GM21825 (cell line): ENCODE data around the gene ALPK1.
"Not testable (repeated sequence)": the region's sequence is repeated elsewhere in the genome, so short reads cannot be mapped to it uniquely, and the experiment has no call there.

ENCODE experiments used
- ATAC-seq: cut with Tn5 transposase; IDR thresholded peaks from one replicate; pipeline ENCODE4 v1.9.1; 2021; ENCODE audit warnings: mild to moderate bottlenecking, moderate library complexity; ENCODE audit not compliant: unreplicated experiment

ALPK1 gene

GRCh38 chr4:112442226-112442625, 145.1 kb downstream of the ALPK1 start:
- not testable (repeated sequence) for ATAC-seq

DNA sequence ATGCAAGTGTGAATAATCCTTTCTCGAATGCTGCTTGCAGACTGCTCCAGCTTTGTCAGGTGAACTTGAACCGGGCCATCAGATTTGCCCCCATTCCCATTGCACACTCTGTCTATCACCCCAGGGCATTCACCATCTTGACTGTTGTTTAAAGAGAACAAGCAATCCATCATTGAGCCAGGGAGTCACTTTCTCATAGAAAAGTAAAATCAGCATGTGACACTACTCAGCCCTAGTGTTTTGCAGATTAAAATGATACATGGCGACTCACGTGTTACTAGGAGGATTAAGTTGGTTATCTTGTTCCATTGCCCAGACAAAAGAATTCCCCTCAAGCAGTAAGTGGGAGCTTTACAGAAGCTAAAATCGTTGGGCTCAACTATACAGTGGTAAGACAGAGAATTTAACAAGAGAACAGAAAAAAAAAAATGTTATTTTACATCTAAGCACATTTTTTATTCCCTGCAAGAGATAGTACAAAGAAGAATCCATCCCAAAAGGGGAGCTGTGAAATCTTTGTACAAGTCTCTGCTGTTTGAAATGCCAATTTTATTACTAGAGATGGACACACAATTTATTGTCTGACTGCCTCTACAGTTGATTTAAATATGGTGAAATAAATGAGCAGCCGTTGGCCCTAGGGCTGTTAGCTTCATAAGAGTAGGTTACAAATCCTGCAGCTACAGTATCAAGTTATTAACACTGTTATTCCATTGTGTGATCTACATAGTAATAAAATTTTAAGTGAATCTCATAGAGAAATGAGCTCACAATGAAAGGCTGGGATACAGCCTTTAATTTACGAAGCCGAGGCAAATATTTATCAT, 151.3 kb downstream of the ALPK1 start:
- no peak for ATAC-seq

DNA sequence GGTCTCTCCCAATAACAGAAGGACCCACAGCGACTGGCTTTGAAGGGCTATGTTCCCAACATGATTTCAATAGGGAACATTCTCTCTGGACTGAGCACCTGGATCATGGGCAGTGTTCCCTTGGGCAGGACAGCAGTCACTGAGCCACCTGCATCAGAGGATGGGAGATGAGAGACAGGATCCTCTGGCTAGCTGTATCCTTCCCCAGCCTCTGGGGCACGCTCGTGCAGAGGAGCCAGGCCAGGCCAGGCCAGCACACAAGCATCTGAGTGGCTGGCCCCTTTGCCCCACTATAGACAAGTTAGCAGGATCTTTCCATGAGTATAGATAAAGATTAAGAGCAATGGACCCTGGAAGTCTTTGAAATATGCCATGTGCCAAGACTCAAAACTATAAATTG, 152.5 kb downstream of the ALPK1 start:
- ATAC-seq, result no peak

GRCh38 chr4:112451104-112451503, 153.9 kb downstream of the ALPK1 start:
- ATAC-seq, result no peak

DNA sequence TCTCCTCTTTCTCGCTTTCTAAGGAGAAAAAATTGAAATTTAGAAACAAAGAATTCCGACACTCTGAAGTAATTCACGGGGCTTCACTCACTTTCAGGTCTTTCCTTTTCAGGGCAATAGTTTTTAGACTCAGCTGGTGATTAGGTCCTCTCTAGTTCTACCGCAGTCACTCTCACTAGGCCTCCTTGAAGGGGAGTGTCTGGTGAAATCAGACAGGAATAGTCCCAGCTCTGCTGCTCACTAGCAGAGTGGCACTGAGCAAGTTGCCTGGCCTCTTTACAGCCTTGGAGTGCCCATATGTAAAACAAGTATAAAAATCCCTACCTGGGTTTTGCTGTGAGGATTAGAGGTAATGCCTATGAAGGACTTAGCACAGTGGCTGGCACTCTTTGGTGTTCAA, 154.7 kb downstream of the ALPK1 start:
- ATAC-seq, result no peak

DNA sequence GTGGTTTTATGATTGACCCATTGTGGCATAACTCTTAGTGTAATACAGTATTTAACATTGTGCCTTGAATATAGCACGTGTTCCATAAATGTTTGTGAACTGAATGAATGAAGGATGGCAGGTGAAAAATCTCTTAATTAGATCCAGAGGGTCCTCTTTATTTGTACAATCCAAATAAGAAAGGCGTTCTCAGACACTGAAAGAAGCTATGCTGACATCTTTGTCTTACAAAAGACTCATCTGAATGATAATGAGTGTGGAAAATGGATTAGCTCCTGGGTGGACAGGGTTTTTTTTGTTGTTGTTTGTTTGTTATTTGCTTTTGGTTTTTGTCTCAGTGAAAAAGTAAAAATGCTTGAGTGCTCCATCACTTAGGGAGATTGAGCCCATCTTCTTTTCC, 156.2 kb downstream of the ALPK1 start:
- no peak for ATAC-seq

GRCh38 chr4:112472318-112472717, 175.1 kb downstream of the ALPK1 start:
- no peak for ATAC-seq

DNA sequence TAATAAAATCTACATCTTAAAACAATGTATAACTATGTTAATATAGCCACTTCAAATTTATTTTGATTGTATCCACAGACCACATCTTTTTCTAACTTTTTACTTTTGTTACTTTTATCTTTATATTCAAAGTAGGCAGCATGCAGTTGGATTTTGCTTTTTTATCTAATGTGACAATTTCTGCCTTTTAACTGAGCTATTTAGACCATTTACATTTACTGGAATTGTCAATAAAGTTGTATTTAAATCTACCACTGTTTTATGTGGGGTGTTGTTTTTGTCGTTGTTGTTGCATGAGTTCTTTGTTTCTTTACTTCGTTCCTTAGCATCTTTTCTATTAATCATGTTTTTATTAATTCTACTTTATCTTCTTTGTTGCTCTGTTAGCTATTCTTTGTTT, 176.8 kb downstream of the ALPK1 start:
- ATAC-seq, result no peak

- ATAC-seq, result no peak
Measured at GRCh38 chr4:112485930-112486329, 188.8 kb downstream of the ALPK1 start.

DNA sequence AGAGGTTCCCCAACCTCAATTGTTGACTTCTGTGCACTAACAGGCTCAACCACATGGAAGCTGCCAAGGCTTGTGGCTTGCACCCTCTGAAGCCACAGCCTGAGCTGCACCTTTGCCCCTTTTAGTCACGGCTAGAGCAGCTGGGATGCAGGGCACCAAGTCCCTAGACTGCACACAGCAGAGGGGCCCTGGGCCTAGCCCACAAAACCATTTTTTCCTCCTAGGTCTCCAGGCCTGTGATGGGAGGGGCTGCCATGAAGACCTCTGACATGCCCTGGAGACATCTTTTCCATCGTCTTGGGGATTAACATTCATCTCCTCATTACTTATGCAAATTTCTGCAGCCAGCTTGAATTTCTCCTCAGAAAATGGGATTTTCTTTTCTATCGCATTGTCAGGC, 193.6 kb downstream of the ALPK1 start:
- ATAC-seq, result not testable (repeated sequence)
